SK-N-SH treated with all-trans-retinoic acid at 6 μM for 48 hours (cell line): ENCODE data around the gene FKBP9.

Source experiments
- ATAC-seq: fragments of 200-7000 bp; cut with Tn5 transposase; 3 replicates; pipeline ENCODE4 v1.9.1; 2020; ENCODE audit warnings: mild to moderate bottlenecking, moderate library complexity
- ARNTL ChIP-seq: fragments of 450-650 bp; formaldehyde crosslinking; IDR thresholded peaks from 2 replicates; pipeline ENCODE4 v1.5.0; 2020; ENCODE audit warnings: low read depth, mild to moderate bottlenecking, moderate library complexity, borderline replicate concordance
- BACH2 ChIP-seq: fragments of 250-450 bp; sonication (Bioruptor Pico); IDR thresholded peaks from 2 replicates; pipeline ENCODE4 v1.9.0; 2021; ENCODE audit warnings: mild to moderate bottlenecking, borderline replicate concordance
- CREB5 ChIP-seq: fragments of 250-450 bp; sonication (Bioruptor Pico); IDR thresholded peaks from 2 replicates; pipeline ENCODE4 v1.5.1; 2020; ENCODE audit warnings: low read depth, mild to moderate bottlenecking, moderate library complexity
- CSDC2 ChIP-seq: fragments of 250-450 bp; sonication (Bioruptor Pico); IDR thresholded peaks from 2 replicates; pipeline ENCODE4 v1.5.0; 2020; ENCODE audit warnings: mild to moderate bottlenecking, moderate library complexity
- CSRNP3 ChIP-seq: fragments of 250-450 bp; sonication (Bioruptor Pico); IDR thresholded peaks from 2 replicates; pipeline ENCODE4 v1.5.1; 2021; ENCODE audit warnings: mild to moderate bottlenecking, moderate library complexity
- GLIS3 ChIP-seq: fragments of 250-450 bp; sonication (Bioruptor Pico); IDR thresholded peaks from 2 replicates; pipeline ENCODE4 v1.5.0; 2020; ENCODE audit warnings: mild to moderate bottlenecking, moderate library complexity
- ISL1 ChIP-seq: fragments of 250-450 bp; sonication (Bioruptor Pico); IDR thresholded peaks from 2 replicates; pipeline ENCODE4 v2.1.2; 2022; ENCODE audit warnings: mild to moderate bottlenecking, moderate library complexity
- OSR1 ChIP-seq: fragments of 250-450 bp; sonication (Bioruptor Pico); IDR thresholded peaks from 2 replicates; pipeline ENCODE4 v1.8.0; 2022; ENCODE audit warnings: moderate library complexity, mild to moderate bottlenecking, inconsistent platforms
- PATZ1 ChIP-seq: fragments of 250-450 bp; sonication (Bioruptor Pico); IDR thresholded peaks from 2 replicates; pipeline ENCODE4 v1.8.0; 2020; ENCODE audit warnings: mild to moderate bottlenecking, moderate library complexity, borderline replicate concordance
- PPARA ChIP-seq: fragments of 250-450 bp; sonication (Bioruptor Pico); IDR thresholded peaks from 2 replicates; pipeline ENCODE4 v1.5.0; 2020; ENCODE audit warnings: mild to moderate bottlenecking, borderline replicate concordance
- RARB ChIP-seq: fragments of 250-450 bp; sonication (Bioruptor Pico); IDR thresholded peaks from 2 replicates; pipeline ENCODE4 v1.8.0; 2021; ENCODE audit warnings: mild to moderate bottlenecking, moderate library complexity
- SNAI2 ChIP-seq: fragments of 250-450 bp; sonication (Bioruptor Pico); IDR thresholded peaks from 2 replicates; pipeline ENCODE4 v1.5.0; 2020; ENCODE audit warnings: mild to moderate bottlenecking, moderate library complexity
- TCF4 ChIP-seq: fragments of 250-450 bp; sonication (Bioruptor Pico); IDR thresholded peaks from 2 replicates; pipeline ENCODE4 v1.8.0; 2021; ENCODE audit warnings: mild to moderate bottlenecking, moderate library complexity, borderline replicate concordance
- TOX ChIP-seq: fragments of 250-450 bp; sonication (Bioruptor Pico); IDR thresholded peaks from 2 replicates; pipeline ENCODE4 v1.8.0; 2021; ENCODE audit warnings: mild to moderate bottlenecking, moderate library complexity, borderline replicate concordance
- TSHZ2 ChIP-seq: fragments of 250-450 bp; sonication (Bioruptor Pico); IDR thresholded peaks from 2 replicates; pipeline ENCODE4 v1.5.0; 2020; ENCODE audit warnings: mild to moderate bottlenecking, moderate library complexity
- ZC3H10 ChIP-seq: fragments of 250-450 bp; sonication (Bioruptor Pico); IDR thresholded peaks from 2 replicates; pipeline ENCODE4 v1.5.1; 2021; ENCODE audit warnings: mild to moderate bottlenecking, moderate library complexity
- ZFP3 ChIP-seq: fragments of 250-450 bp; sonication (Bioruptor Pico); IDR thresholded peaks from 2 replicates; pipeline ENCODE4 v1.5.0; 2020; ENCODE audit warnings: mild to moderate bottlenecking, moderate library complexity
- ZNF70 ChIP-seq: fragments of 450-650 bp; formaldehyde crosslinking; IDR thresholded peaks from 2 replicates; pipeline ENCODE4 v1.5.0; 2020; ENCODE audit warnings: mild to moderate bottlenecking, moderate library complexity
- ZNF8 ChIP-seq: fragments of 450-650 bp; formaldehyde crosslinking; IDR thresholded peaks from 2 replicates; pipeline ENCODE4 v1.5.0; 2020; ENCODE audit warnings: mild to moderate bottlenecking, moderate library complexity
- TF ChIP-seq, protein P1 (sequence below): fragments of 250-450 bp; sonication (Bioruptor Pico); IDR thresholded peaks from 2 replicates; pipeline ENCODE4 v1.8.0; 2021; ENCODE audit warnings: low read depth, mild to moderate bottlenecking, moderate library complexity, borderline replicate concordance

Gene FKBP9

GRCh38 chr7:33012364-33012763 lies 55.1 kb downstream of the FKBP9 start:
- no peak for TF ChIP-seq ZNF8 (CRISPR knock-in tag)
- no peak for TF ChIP-seq ISL1
- no peak for TF ChIP-seq PATZ1 (CRISPR knock-in tag)
- TF ChIP-seq BACH2 = no peak
- TF ChIP-seq CREB5 = no peak
- no peak for TF ChIP-seq SNAI2 (CRISPR knock-in tag)
- TF ChIP-seq ZC3H10 (CRISPR knock-in tag) = no peak
- no peak for TF ChIP-seq PPARA
- no peak for TF ChIP-seq TCF4
- TF ChIP-seq CSDC2 (CRISPR knock-in tag) = no peak
- no peak for TF ChIP-seq GLIS3 (CRISPR knock-in tag)
- TF ChIP-seq ARNTL (CRISPR knock-in tag) = no peak
- TF ChIP-seq TOX (CRISPR knock-in tag) = no peak
- TF ChIP-seq ZNF70 (CRISPR knock-in tag) = no peak
- no peak for TF ChIP-seq ZFP3 (CRISPR knock-in tag)
- no peak for TF ChIP-seq CSRNP3 (CRISPR knock-in tag)
- TF ChIP-seq, protein P1, sequence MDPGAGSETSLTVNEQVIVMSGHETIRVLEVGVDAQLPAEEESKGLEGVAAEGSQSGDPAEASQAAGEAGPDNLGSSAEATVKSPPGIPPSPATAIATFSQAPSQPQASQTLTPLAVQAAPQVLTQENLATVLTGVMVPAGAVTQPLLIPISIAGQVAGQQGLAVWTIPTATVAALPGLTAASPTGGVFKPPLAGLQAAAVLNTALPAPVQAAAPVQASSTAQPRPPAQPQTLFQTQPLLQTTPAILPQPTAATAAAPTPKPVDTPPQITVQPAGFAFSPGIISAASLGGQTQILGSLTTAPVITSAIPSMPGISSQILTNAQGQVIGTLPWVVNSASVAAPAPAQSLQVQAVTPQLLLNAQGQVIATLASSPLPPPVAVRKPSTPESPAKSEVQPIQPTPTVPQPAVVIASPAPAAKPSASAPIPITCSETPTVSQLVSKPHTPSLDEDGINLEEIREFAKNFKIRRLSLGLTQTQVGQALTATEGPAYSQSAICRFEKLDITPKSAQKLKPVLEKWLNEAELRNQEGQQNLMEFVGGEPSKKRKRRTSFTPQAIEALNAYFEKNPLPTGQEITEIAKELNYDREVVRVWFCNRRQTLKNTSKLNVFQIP (CRISPR knock-in tag) = no peak
- no peak for TF ChIP-seq OSR1 (CRISPR knock-in tag)
- no peak for TF ChIP-seq RARB (CRISPR knock-in tag)
- ATAC-seq = no peak

DNA sequence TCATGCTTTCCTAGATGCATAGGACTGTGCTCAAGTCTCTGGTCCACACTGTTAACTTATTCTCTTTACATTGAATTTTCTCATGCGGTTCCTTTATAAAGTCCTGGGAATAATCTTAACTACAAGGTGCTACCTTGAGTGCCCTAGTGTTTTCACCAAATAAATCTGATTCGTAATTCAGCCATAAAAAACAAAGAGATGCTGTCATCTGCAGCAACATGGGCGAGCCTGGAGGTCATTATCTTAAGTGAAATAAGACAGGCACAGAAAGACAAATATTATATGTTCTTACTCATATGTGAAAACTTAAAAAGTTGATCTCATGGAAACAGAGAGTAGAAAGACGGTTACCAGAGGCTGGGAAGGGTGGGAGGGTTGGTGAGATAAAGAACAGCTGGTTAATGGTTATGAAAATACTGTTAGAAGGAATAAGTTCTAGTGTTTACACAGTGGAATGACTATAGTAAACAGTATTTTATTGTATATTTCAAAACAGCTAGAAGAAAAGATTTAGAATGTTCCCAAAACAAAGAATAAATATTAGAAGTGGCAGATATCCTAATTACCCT lies 67.0 kb downstream of the FKBP9 start:
- no peak for ATAC-seq
- TF ChIP-seq PPARA = no peak
- TF ChIP-seq PATZ1 (CRISPR knock-in tag) = no peak
- TF ChIP-seq RARB (CRISPR knock-in tag) = no peak
- TF ChIP-seq ZNF8 (CRISPR knock-in tag) = no peak
- no peak for TF ChIP-seq CSRNP3 (CRISPR knock-in tag)
- TF ChIP-seq TSHZ2 (CRISPR knock-in tag) = no peak
- no peak for TF ChIP-seq ARNTL (CRISPR knock-in tag)
- no peak for TF ChIP-seq SNAI2 (CRISPR knock-in tag)
- no peak for TF ChIP-seq ISL1
- TF ChIP-seq CSDC2 (CRISPR knock-in tag) = no peak
- TF ChIP-seq OSR1 (CRISPR knock-in tag) = no peak
- no peak for TF ChIP-seq BACH2
- no peak for TF ChIP-seq GLIS3 (CRISPR knock-in tag)
- TF ChIP-seq TOX (CRISPR knock-in tag) = no peak
- no peak for TF ChIP-seq ZC3H10 (CRISPR knock-in tag)
- no peak for TF ChIP-seq TCF4
